ENCODE data around the gene DLG2.
"Not testable (repeated sequence)": the region's sequence is repeated elsewhere in the genome, so short reads cannot be mapped to it uniquely, and the experiment has no call there.

Gene DLG2

DNA sequence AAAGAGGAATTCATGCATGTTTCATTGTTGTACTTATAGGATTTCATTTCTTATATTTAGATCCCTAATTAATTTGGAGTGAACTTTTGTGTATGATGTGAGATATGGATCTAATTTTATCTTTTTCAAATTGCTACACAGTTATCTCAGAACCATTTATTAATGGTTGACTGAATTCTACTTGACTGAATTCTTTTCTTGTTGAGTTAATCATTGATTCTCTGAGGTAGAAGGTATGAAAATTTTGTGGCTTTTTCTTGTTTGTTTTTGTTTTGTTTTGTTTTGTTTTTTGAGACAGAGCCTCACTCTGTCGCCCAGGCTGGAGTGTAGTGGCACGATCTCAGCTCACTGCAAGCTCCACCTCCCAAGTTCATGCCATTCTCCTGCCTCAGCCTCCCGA, 286.3 kb downstream of the DLG2 start:
- not testable (repeated sequence) for DNase-seq

DNA sequence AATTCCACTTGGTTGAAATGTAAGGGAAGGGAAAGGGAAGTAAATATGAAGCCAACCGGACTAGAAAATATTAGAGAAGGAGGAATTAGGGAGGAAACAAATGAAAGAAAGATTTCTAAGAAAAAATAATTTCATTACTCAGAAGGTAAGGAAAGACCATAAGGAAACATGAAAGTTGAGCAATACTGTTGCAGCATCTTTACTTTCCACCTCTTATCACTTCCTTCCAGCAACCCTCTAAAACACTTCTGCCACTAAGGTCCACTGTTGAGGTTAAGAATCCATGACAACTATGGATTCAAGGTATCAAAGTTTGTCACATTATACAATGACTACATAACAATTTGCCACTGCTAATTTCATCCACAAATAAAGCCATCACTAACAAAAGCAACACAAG, 308.6 kb downstream of the DLG2 start:
- DNase-seq = no peak

DNA sequence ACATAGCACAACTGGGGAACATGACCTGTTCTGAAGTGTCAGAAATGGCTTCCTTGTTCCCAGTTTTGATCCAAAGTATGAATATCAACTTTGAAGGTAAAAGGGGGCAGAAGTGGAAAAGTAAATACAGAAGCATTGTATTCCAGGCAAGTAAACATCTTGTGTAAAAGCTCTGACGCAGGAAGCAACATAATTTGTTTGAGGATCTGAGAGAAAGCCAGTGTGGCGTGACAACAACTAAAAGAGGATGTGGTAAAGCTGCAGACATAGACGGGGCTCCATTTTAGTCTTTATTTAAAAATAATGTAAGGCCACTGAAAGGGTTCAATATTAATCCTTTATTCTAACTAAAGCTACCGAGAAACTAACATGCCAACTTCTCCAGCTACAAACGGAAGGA, 310.2 kb downstream of the DLG2 start:
- peak in 1 of 56 donors; percentile 7 for DNase-seq

DNA sequence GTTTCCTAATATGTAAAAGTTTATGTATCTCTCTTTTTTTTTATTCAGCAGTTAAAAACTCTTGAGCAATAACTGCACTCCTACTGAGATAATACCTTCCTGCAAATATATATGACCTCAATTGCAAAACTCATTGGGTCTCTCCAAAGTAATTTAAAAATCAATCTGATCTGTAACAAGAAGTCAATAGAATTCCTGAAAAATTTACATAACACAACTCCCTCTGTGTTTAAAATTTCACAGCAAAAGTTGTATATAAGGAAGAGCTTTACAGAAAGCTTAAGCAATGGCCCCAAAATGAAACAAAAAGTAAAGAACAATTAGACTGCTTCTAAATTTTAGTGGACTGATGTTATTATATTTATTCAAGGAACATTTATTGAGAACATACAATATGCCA, 313.4 kb downstream of the DLG2 start:
- DNase-seq = no peak

DNA sequence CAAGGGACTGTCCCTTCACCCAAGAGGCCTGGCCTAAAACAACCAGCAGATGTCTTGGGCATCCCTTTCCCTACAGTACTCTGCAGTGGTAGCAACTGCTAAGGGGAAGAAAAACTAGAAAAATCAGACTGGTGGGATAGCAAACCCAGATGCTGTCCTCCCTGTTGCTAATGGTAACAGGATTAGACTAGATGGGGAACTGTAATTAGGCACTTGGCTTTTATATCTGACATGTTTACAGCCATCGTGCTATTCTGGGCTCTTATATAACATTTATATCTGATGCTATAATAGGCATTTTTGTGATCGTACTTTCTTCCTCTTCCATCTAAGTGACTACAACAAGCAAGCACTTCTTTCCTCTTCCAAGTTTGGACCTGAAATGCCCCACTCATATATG, 316.7 kb downstream of the DLG2 start:
- peak in 9 of 56 donors; percentile 0 to 28 (median 2) for DNase-seq

DNA sequence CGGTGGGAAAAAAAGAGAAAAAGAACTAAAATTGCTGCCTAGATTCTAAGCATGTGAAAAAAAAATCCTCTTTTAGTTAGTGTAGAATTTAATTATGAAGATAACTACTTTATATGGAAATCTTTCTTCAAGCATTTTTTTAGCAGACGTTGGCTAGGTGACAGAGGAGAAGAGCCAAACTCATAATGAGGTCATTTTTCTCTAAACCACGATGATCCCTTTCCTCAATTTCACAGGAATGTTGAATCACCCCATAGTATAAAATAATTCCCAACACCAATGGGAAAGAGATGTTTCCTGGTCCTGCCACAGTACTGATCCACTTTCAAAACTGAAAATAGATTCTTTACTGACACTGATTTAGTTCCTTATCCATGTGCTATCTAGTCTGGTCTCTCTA, 319.8 kb downstream of the DLG2 start:
- no peak for DNase-seq

DNA sequence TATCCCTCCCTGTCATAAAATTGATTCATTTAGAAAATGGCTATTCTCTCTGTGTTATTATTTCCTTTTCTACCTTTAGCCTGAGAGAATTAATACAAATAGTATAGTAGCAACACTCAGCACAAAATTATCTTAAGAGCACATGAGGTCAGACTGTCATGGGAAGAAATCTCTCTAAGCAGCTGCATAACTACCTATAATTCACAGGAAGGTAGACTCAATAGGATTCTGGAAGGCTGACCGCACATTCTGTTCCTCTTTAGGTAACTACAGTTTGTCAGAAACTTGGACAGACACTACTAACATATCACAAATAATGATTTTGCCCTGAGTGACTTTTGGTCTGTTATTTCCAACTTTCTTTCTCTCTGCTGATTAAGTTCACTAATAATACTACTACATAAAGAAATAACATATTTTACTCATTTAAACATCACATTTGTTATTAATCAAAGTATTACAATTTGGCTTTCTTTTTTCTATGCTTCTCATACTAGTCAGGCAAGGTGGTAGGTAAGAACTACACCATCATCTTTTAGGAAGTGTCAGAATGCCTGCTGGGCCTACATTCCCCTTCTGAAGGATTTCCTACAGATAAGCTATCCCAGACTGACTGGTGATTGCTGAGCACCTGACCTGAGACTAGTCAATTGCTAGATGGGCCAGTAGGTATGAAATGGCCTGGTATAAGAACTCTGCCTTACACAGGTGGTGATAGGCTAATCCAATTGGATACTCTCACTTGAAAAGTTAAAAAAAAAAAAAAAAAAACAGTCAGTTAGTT, 325.1 kb downstream of the DLG2 start:
- no peak for DNase-seq

DNA sequence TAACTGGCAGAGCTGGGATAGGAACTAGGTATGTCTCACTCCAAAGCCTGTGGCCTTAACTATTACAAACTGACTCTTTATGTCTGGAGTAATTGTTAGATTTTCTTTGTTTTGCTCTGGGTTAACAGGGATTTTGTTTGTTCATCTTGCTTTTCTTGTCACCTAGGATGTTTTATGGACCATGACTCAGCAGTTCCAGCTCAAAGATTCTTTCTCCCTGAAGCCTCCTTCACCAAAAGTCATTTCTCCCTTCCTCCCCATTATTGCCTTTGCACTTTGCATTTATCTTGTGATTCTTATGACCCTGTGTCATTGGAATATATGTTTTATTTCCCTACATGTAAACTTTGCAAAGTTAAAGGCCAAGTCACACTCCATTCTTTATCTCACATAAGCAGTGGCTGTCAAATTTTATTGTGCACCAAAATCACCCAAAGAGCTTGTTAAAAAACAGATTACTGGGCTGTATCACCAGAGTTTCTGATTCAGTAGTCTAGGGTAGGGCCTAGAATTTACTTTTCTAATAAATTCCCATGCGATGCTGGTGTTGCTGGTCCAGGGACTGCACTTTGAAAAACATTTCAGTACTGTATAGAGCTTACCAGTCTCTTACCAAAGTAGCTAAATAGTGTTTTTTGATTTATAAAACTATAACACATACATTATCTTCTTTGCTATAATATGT, 327.7 kb downstream of the DLG2 start:
- DNase-seq = no peak

DNA sequence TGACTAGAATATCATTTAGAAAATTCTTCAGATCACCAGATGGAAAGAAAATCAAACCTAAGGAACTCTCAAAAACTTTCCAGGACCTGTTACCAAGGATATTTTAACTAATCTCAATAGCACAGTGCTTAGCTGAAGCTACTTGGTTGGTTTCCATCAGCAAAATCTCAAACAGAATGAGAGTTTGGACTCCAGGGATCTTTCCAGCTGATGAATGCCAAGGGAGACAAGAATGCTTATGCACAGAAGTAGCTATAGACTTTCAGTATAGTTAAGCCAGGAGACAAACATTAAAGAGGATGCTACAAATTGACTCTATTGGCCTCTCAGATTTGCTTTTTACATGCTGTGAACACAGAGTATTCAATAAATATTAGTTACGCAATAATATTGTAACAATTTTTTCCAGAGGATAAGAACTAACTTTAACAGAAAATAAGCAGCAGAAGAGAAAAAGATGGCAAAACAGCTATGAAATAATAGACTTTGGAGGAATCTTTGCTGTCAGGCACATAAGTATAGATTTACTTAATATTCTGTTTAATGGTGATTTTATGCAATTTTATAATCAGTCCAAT, 331.4 kb downstream of the DLG2 start:
- DNase-seq = no peak

DNA sequence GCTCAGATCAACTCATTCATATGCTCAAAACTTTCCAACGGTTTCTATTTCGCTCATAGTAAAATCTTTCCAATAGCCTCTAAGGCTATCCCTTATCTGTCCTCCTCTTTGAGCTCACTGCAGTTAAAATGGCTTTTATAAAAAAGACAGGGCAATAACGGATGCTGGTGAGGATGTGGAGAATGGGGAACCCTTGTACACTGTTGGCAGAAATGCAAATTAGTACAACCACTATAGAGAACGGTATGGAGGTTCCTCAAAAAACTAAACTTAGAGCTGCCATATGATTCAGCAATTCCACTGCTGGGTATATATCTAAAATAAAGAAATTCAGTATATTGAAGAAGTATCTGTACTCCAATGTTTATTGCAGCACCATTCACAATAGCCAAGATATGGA, 345.6 kb downstream of the DLG2 start:
- no peak for DNase-seq

DNA sequence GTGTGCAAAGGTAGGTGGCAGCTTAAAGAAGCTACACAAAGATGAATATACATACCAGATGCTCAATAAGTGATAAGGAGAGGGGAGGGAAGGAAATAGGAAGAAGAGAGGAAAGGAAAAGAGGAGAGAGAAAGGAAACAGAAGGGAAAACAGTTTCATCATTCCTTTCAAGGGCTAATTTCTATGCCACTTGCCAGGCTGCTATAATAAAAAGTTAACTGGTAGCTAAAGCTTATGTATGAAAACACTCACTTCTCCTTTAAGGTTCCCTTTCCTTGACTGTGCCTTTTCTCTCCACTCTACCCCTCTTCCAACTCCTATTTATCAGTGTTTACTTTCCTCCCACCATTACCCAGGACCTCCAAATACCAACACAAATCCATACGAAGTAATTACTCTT, 347.9 kb downstream of the DLG2 start:
- DNase-seq = no peak

DNA sequence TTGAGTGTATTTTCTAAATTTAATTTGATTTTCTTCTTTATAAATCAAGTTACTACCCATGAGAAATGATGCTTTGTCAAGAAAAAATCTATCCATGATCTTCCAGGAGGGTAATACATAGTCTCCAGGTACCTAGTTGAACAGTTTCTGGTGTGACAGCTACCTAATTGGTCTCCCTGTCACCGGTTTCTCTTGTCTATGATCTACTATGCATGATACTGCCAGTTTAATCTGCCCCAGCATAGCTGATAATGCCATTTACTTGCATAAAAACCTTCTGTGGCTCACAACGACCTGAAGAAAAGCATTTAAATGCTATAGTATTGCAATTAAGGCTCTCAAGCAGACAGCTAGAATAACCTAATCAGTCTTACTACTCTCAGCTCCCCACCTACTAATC, 349.5 kb downstream of the DLG2 start:
- DNase-seq = no peak

DNA sequence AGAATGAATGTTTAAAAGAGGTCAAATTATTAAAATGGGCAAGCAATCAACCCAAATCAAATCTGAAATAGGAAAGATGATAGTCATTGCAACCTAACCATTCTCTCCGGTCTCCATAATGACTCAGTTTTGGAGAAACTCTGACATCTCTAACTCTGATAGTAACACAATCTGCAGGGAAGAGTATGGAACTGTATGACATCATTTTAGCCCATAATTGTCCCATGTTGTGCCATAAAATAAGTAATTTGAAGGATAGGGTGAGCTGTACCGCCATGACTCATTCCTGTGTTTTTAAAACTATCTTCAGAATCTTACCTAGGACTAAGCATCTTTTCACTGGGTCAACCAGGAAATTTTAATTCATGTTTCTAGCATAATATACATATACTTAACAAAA, 350.8 kb downstream of the DLG2 start:
- DNase-seq = no peak

DNA sequence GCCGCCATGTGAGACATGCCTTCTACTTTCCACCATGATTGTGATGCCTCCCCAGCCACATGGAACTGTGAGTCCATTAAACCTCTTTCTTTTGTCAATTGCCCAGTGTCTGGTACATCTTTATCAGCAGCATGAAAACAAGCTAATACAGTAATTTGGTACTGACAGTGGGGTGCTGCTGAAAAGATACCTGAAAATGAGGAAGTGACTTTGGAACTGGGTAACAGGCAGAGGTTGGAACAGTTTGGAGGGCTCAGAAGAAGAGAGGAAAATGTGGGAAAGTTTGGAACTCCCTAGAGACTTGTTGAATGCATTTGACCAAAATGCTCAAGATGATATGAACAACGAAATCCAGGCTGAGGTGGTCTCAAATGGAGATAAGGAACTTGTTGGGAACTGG, 356.8 kb downstream of the DLG2 start:
- not testable (repeated sequence) for DNase-seq

DNA sequence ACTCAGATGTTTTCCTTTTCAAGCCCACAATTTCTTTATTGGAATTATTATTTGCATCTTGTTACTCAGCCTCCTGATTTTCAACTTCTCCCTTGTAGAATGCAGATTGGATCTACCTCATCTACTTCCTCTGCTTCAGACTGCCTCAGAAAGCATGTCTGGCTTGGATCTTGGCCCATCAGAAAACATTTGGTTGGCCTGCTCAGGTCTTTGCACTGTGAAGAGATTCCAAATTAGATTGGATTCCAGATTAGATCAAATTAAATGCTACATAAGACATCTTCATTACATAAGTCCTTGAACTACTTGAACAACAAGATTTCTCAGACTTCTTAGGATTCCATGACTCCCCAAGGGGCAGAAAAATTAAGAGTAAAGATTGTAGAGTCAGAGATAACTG, 358.0 kb downstream of the DLG2 start:
- DNase-seq = no peak

DNA sequence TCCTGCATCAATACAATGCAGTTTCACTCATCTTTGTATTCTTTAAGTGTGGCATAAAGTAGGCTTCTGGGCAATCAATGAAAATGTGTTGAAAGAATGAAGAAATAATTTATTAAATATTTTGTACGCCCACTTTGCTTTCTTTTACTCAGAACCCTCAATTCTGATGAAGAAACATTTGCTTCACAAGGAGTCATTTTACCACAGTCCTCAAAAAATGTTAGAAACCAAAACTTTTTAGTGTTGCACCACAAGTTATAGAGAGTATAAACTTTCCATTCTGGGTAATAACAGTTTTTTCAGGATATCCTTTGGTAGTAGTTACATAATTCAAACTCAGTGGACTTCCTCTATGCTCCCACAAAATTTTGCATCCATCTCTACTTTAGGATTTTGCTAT, 360.5 kb downstream of the DLG2 start:
- DNase-seq = no peak

DNA sequence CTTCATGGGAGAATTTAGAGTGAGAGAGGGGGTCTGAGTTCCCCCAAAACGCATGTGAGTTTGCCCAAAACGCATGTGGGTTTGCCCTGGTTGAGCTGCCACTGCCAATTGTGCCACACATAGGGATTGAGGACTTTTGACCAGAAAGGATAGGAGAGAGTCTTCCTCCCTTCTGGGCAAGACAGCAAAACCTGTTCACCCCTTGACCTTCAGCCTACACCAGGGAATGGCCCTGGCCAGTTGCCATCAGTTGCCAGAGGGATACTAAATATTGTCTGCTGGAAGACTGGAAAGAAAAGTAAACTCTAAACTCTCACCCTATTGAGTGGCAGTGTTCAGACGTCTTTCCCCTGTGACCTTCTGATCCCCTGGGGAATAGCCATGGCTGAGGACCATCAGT, 363.8 kb downstream of the DLG2 start:
- DNase-seq = no peak

DNA sequence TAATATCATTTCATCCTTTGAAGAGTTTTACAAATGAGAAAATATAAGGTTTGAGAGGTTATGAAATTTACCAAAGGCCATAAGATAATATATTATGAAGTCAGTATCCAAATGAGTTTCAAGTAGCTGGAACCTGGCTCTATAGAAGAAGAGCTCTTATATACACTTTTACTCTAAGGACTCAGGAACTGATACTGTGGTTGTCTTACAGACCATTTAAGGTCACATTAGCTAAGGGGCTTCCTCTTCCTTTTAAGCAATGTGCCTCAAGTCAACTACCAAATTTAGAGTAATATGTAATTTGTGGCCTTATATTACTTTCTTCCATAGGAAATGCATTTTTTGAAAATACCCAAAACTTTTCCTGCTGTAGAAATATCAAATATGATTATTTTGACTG, 369.3 kb downstream of the DLG2 start:
- DNase-seq = no peak

DNA sequence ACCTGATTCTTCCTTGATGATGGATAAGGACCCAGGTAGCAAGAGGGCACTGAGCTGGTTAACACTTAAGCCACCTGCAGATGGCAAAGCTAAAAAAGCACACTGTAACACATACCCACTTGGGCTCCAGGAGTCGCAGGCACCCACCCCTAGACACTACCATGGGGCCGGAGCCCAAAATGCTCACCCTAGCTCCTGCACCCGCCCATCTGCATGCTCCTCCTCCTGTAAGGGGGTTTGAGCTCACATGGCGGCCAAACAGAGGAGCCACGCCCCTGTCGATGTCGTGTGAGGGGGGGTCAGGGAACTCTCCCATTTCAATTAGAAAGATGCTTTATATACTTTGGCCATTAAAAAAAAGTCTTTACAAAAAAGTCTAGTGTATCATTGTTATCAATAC, 370.7 kb downstream of the DLG2 start:
- DNase-seq = no peak

DNA sequence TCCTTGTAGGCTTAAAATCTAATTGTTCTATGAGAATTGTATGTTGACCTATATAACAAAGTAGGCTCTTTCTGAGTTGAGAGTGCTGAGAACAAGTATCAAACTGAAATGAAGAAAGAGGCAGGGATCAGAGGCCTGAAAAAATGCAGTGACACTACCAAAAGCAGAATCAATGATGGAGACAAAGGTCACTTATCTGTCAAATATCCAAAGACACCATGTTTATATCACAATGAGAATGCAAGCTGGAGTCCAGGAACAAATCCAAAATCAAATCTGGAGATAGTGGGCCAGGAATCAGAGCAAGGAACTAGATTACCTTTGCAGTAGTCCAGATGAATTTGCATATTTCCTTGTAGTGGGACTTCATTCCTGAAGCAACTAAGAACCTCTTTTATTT, 377.7 kb downstream of the DLG2 start:
- DNase-seq = no peak

DNA sequence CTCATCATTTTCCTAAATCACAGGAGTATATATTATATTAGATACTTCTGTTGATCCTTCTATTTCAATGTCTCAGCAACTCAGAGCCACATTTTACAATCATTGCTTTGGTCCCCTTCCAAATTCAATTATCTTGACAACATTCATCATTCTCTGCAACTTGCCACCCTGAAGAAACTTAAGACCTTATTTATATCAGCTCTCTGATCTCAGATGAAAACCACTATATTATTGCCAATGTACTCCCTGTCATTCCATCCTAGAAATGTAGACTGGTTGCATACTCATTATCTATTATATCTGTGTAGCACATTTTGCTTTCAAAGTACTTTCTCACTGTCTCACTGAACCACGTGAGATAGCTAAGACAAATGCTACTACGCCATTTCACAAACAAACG, 379.3 kb downstream of the DLG2 start:
- DNase-seq = no peak

DNA sequence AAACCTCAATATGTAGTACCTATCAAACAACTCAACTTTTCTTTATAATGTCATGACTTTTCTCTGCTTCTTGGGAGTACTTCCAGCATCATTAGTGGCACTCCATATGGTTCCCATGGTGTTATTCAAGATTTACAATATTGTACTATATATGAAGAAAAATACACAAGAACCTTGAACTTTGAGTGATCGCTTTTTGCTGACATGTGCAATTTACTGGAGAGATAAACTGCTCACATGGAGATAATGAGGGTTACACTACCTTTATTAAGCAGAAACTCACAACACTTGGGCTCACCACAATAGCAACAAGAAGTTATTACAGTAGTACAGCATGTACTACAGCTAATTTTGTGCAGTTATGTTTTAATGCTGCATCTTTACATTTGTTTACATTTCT, 388.2 kb downstream of the DLG2 start:
- no peak for DNase-seq

DNA sequence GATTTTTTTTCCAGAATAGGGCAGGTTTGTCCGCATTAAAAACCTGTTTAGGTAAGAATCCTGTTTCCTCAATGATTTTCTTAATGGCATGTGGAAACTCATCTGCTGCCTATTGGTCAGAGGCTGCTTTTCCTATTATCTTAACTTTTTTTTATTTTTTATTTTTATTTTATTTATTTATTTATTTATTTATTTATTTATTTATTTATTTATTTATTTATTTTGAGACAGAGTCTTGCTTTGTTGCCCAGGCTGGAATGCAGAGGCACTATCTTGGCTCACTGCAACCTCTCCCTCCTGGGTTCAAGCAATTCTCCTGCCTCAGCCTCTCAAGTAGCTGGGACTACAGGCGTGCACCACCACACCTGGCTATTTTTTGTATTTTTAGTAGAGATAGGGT, 389.1 kb downstream of the DLG2 start:
- not testable (repeated sequence) for DNase-seq

All from amygdala (tissue), 56 donors.